ENCODE results near the gene XCR1. TPM values are rescaled to one million over a fixed set of nuclear protein-coding genes. Genes with fewer than 3 reads are reported as not detected.

The XCR1 gene
- total and polyA plus RNA-seq, 4 donors: 0.26 to 0.63 TPM; not detected in 2

GRCh38 chr3:46065294-46065705 lies 38.0 kb upstream of the XCR1 start:
- peak in 1 of 2 donors; percentile 58 for DNase-seq
- intact Hi-C loops (cut with DNase I): loop anchor here in 1 of 2 donors (5.0 kb wide), 1 partner anchor 58 kb away; no protein-coding TSS in a partner anchor
- H3K27me3 ChIP-seq (ENCODE audit: control insufficient read depth in 1 of 2, insufficient read depth in 2 of 2, low read length in 1 of 2): no peaks in the 10 kb centered on the region
- 49 to 57% methylated on average over 6 of the region's 6 CpGs for WGBS, 2 donors
- ATAC-seq (ENCODE audit: low FRiP score): no peak
- H3K36me3 ChIP-seq (ENCODE audit: control insufficient read depth in 1 of 2, insufficient read depth in 2 of 2, low read length in 1 of 2): no peaks in the 10 kb centered on the region
- peaks cover 0 to 5% of the 10 kb centered on the region in 2 donors for H3K4me1 ChIP-seq (ENCODE audit: control insufficient read depth in 1 of 2, insufficient read depth in 2 of 2, low read length in 2 of 2)
- no peak overlapping the region for H3K4me3 ChIP-seq (ENCODE audit: low read length in 2 of 2)
- no peaks in the 10 kb centered on the region for H3K9me3 ChIP-seq (ENCODE audit: control insufficient read depth, low read length)
- H3K27ac ChIP-seq (ENCODE audit: low read depth in 1 of 2, low read length in 2 of 2): no peak overlapping the region

GRCh38 chr3:46062679-46063078 lies 35.4 kb upstream of the XCR1 start:
- Histone ChIP-seq H3K9me3 (ENCODE audit: control insufficient read depth, low read length) (no peaks in the 10 kb centered on the region), H3K27me3 (ENCODE audit: control insufficient read depth in 1 of 2, insufficient read depth in 2 of 2, low read length in 1 of 2) (no peaks in the 10 kb centered on the region), H3K4me1 (ENCODE audit: control insufficient read depth in 1 of 2, insufficient read depth in 2 of 2, low read length in 2 of 2) (peaks cover 0 to 5% of the 10 kb centered on the region in 2 donors), H3K27ac (ENCODE audit: low read depth in 1 of 2, low read length in 2 of 2) (peak overlapping the region in 1 of 2 donors; percentile 88), H3K4me3 (ENCODE audit: low read length in 2 of 2) (no peak overlapping the region), H3K36me3 (ENCODE audit: control insufficient read depth in 1 of 2, insufficient read depth in 2 of 2, low read length in 1 of 2) (no peaks in the 10 kb centered on the region)
- intact Hi-C loops (cut with DNase I): no loop called here
- DNase-seq: no peak
- 2 to 6% methylated on average over 2 of the region's 2 CpGs for WGBS, 2 donors
- ATAC-seq (ENCODE audit: low FRiP score): peak; percentile 49

- no peak overlapping the region for H3K4me3 ChIP-seq (ENCODE audit: low read length in 2 of 2)
- no peaks in the 10 kb centered on the region for H3K27me3 ChIP-seq (ENCODE audit: control insufficient read depth in 1 of 2, insufficient read depth in 2 of 2, low read length in 1 of 2)
- H3K36me3 ChIP-seq (ENCODE audit: control insufficient read depth in 1 of 2, insufficient read depth in 2 of 2, low read length in 1 of 2): no peaks in the 10 kb centered on the region
- no peak overlapping the region for H3K27ac ChIP-seq (ENCODE audit: low read depth in 1 of 2, low read length in 2 of 2)
- DNase-seq (no peak), ATAC-seq (ENCODE audit: low FRiP score) (no peak)
- no peaks in the 10 kb centered on the region for H3K9me3 ChIP-seq (ENCODE audit: control insufficient read depth, low read length)
- 50% methylated on average over 3 of the region's 3 CpGs for WGBS, 2 donors
- intact Hi-C loops (cut with DNase I): no loop called here
- H3K4me1 ChIP-seq (ENCODE audit: control insufficient read depth in 1 of 2, insufficient read depth in 2 of 2, low read length in 2 of 2): peaks cover 0 to 5% of the 10 kb centered on the region in 2 donors
Observed at GRCh38 chr3:46061887-46062286, 34.6 kb upstream of the XCR1 start.

GRCh38 chr3:46061108-46061720 lies 33.9 kb upstream of the XCR1 start:
- H3K36me3 ChIP-seq (ENCODE audit: control insufficient read depth in 1 of 2, insufficient read depth in 2 of 2, low read length in 1 of 2): no peaks in the 10 kb centered on the region
- DNase-seq (peak in 1 of 2 donors; percentile 59), ATAC-seq (ENCODE audit: low FRiP score) (peak; percentile 20)
- intact Hi-C loops (cut with DNase I): no loop called here
- H3K27ac ChIP-seq (ENCODE audit: low read depth in 1 of 2, low read length in 2 of 2): peak overlapping the region in 1 of 2 donors; percentile 12
- H3K27me3 ChIP-seq (ENCODE audit: control insufficient read depth in 1 of 2, insufficient read depth in 2 of 2, low read length in 1 of 2): no peaks in the 10 kb centered on the region
- WGBS, 2 donors: 58 to 61% methylated on average over 3 of the region's 3 CpGs
- H3K4me3 ChIP-seq (ENCODE audit: low read length in 2 of 2): no peak overlapping the region
- no peaks in the 10 kb centered on the region for H3K9me3 ChIP-seq (ENCODE audit: control insufficient read depth, low read length)
- H3K4me1 ChIP-seq (ENCODE audit: control insufficient read depth in 1 of 2, insufficient read depth in 2 of 2, low read length in 2 of 2): peaks cover 0 to 5% of the 10 kb centered on the region in 2 donors

- WGBS, 2 donors: 95% methylated on average over 2 of the region's 2 CpGs
- H3K4me3 ChIP-seq (ENCODE audit: low read length in 2 of 2): no peak overlapping the region
- intact Hi-C loops (cut with DNase I): no loop called here
- H3K9me3 ChIP-seq (ENCODE audit: control insufficient read depth, low read length): no peaks in the 10 kb centered on the region
- no peaks in the 10 kb centered on the region for H3K36me3 ChIP-seq (ENCODE audit: control insufficient read depth in 1 of 2, insufficient read depth in 2 of 2, low read length in 1 of 2)
- H3K4me1 ChIP-seq (ENCODE audit: control insufficient read depth in 1 of 2, insufficient read depth in 2 of 2, low read length in 2 of 2): peaks cover 0 to 5% of the 10 kb centered on the region in 2 donors
- ATAC-seq (ENCODE audit: low FRiP score) (no peak), DNase-seq (no peak)
- H3K27ac ChIP-seq (ENCODE audit: low read depth in 1 of 2, low read length in 2 of 2): no peak overlapping the region
- H3K27me3 ChIP-seq (ENCODE audit: control insufficient read depth in 1 of 2, insufficient read depth in 2 of 2, low read length in 1 of 2): no peaks in the 10 kb centered on the region
Observed at GRCh38 chr3:46060551-46060950, 33.3 kb upstream of the XCR1 start.

- no peak overlapping the region for H3K4me3 ChIP-seq (ENCODE audit: low read length in 2 of 2)
- DNase-seq (no peak), ATAC-seq (ENCODE audit: low FRiP score) (no peak)
- WGBS, 2 donors: 62 to 97% methylated on average over 3 of the region's 3 CpGs
- no peaks in the 10 kb centered on the region for H3K9me3 ChIP-seq (ENCODE audit: control insufficient read depth, low read length)
- peaks cover 0 to 5% of the 10 kb centered on the region in 2 donors for H3K4me1 ChIP-seq (ENCODE audit: control insufficient read depth in 1 of 2, insufficient read depth in 2 of 2, low read length in 2 of 2)
- H3K27me3 ChIP-seq (ENCODE audit: control insufficient read depth in 1 of 2, insufficient read depth in 2 of 2, low read length in 1 of 2): no peaks in the 10 kb centered on the region
- H3K27ac ChIP-seq (ENCODE audit: low read depth in 1 of 2, low read length in 2 of 2): no peak overlapping the region
- H3K36me3 ChIP-seq (ENCODE audit: control insufficient read depth in 1 of 2, insufficient read depth in 2 of 2, low read length in 1 of 2): no peaks in the 10 kb centered on the region
- intact Hi-C loops (cut with DNase I): no loop called here
Observed at GRCh38 chr3:46059432-46059831, 32.1 kb upstream of the XCR1 start.

GRCh38 chr3:46058981-46059380 lies 31.7 kb upstream of the XCR1 start:
- ATAC-seq (ENCODE audit: low FRiP score) (no peak), DNase-seq (no peak)
- no peaks in the 10 kb centered on the region for H3K9me3 ChIP-seq (ENCODE audit: control insufficient read depth, low read length)
- intact Hi-C loops (cut with DNase I): no loop called here
- no peak overlapping the region for H3K27ac ChIP-seq (ENCODE audit: low read depth in 1 of 2, low read length in 2 of 2)
- H3K4me3 ChIP-seq (ENCODE audit: low read length in 2 of 2): no peak overlapping the region
- 94 to 96% methylated on average over 1 of the region's 1 CpG for WGBS, 2 donors
- H3K4me1 ChIP-seq (ENCODE audit: control insufficient read depth in 1 of 2, insufficient read depth in 2 of 2, low read length in 2 of 2): peaks cover 0 to 5% of the 10 kb centered on the region in 2 donors
- H3K36me3 ChIP-seq (ENCODE audit: control insufficient read depth in 1 of 2, insufficient read depth in 2 of 2, low read length in 1 of 2): no peaks in the 10 kb centered on the region
- H3K27me3 ChIP-seq (ENCODE audit: control insufficient read depth in 1 of 2, insufficient read depth in 2 of 2, low read length in 1 of 2): no peaks in the 10 kb centered on the region

- no peaks in the 10 kb centered on the region for H3K9me3 ChIP-seq (ENCODE audit: control insufficient read depth, low read length)
- ATAC-seq (ENCODE audit: low FRiP score) (no peak), DNase-seq (no peak)
- H3K36me3 ChIP-seq (ENCODE audit: control insufficient read depth in 1 of 2, insufficient read depth in 2 of 2, low read length in 1 of 2): no peaks in the 10 kb centered on the region
- no peaks in the 10 kb centered on the region for H3K27me3 ChIP-seq (ENCODE audit: control insufficient read depth in 1 of 2, insufficient read depth in 2 of 2, low read length in 1 of 2)
- H3K4me3 ChIP-seq (ENCODE audit: low read length in 2 of 2): no peak overlapping the region
- 61 to 95% methylated on average over 3 of the region's 3 CpGs for WGBS, 2 donors
- H3K4me1 ChIP-seq (ENCODE audit: control insufficient read depth in 1 of 2, insufficient read depth in 2 of 2, low read length in 2 of 2): peaks cover 0 to 2% of the 10 kb centered on the region in 2 donors
- intact Hi-C loops (cut with DNase I): no loop called here
- H3K27ac ChIP-seq (ENCODE audit: low read depth in 1 of 2, low read length in 2 of 2): no peak overlapping the region
Observed at GRCh38 chr3:46057716-46058115, 30.4 kb upstream of the XCR1 start.

GRCh38 chr3:46056686-46057085 lies 29.4 kb upstream of the XCR1 start:
- H3K36me3 ChIP-seq (ENCODE audit: control insufficient read depth in 1 of 2, insufficient read depth in 2 of 2, low read length in 1 of 2): no peaks in the 10 kb centered on the region
- H3K9me3 ChIP-seq (ENCODE audit: control insufficient read depth, low read length): no peaks in the 10 kb centered on the region
- no peak overlapping the region for H3K4me3 ChIP-seq (ENCODE audit: low read length in 2 of 2)
- no peak for DNase-seq
- H3K4me1 ChIP-seq (ENCODE audit: control insufficient read depth in 1 of 2, insufficient read depth in 2 of 2, low read length in 2 of 2): peaks cover 0 to 2% of the 10 kb centered on the region in 2 donors
- 79 to 93% methylated on average over 2 of the region's 2 CpGs for WGBS, 2 donors
- ATAC-seq (ENCODE audit: low FRiP score): no peak
- H3K27me3 ChIP-seq (ENCODE audit: control insufficient read depth in 1 of 2, insufficient read depth in 2 of 2, low read length in 1 of 2): no peaks in the 10 kb centered on the region
- H3K27ac ChIP-seq (ENCODE audit: low read depth in 1 of 2, low read length in 2 of 2): no peak overlapping the region
- intact Hi-C loops (cut with DNase I): no loop called here
